ENCODE results near the gene PRSS22. TPM values are rescaled to one million over a fixed set of nuclear protein-coding genes. Genes with fewer than 3 reads are reported as not detected.
A peak's percentile ranks its signal among the peaks of the same experiment; 100 is the strongest.

The PRSS22 gene
- total RNA-seq, 2 experiments from 2014 or later: not detected

DNA sequence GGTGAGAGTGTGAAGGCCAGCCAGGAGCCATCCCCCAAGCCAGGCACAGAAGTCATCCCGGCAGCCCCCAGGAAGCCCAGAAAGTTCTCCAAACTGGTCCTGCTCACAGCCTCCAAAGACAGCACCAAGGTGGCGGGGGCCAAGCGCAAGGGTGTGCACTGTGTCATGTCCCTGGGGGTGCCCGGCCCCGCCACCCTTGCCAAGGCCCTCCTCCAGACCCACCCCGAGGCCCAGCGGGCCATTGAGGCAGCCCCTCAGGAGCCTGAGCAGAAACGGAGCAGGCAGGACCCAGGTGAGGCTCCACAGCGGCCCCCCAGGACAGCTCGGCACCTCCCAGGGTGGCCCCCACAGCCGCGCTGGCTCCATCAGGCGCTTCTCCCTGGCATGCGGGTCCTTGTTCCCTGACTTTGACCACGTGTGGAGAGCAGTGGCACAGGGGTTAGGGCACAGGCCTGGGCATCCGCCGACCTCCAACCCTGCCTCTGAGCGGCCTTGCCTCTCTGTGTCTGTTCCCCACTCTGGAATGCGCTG is 38.6 kb upstream of the PRSS22 start:
- Mint-ChIP-seq H3K36me3 (ENCODE audit: low read depth) (no peaks in the 10 kb centered on the region), H3K4me3 (no peak overlapping the region), H3K27ac (no peak overlapping the region), H3K4me1 (no peaks in the 10 kb centered on the region), H3K27me3 (no peaks in the 10 kb centered on the region), H3K9me3 (no peaks in the 10 kb centered on the region)
- CTCF ChIA-PET: no interaction called here
- DNase-seq: no peak
- POLR2A ChIA-PET: no interaction called here

DNA sequence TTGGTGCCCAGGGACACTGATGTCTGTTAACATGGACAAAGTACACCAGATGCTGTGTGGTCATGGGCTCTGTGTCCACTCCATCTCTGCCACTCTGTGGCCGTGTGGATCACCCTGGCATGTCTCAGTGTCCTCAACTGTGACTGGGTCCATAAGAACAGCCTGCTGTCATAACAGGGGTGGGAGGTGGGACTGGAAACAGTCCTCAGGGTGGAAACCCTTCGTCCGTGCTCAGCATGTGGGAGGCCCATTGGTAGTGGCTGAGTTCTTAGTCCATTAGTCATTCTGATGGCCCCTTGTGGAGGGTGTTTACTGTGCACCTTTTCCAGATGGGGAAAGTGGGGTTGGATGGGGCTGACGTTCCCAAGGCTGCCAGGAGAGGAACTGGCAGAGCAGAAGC is 37.8 kb upstream of the PRSS22 start:
- CTCF ChIA-PET: interaction anchor here (0.9 kb wide), 1 partner anchor 31 kb away, joined by 3 read pairs; no protein-coding TSS in a partner anchor
- POLR2A ChIA-PET: no interaction called here
- Mint-ChIP-seq H3K4me3 (no peak overlapping the region), H3K4me1 (no peaks in the 10 kb centered on the region), H3K36me3 (ENCODE audit: low read depth) (no peaks in the 10 kb centered on the region), H3K27me3 (no peaks in the 10 kb centered on the region), H3K9me3 (no peaks in the 10 kb centered on the region), H3K27ac (no peak overlapping the region)
- DNase-seq: no peak

- Mint-ChIP-seq H3K27ac (no peak overlapping the region), H3K4me1 (no peaks in the 10 kb centered on the region), H3K9me3 (no peaks in the 10 kb centered on the region), H3K4me3 (no peak overlapping the region), H3K27me3 (no peaks in the 10 kb centered on the region), H3K36me3 (ENCODE audit: low read depth) (no peaks in the 10 kb centered on the region)
- no peak for DNase-seq
- ChIA-PET POLR2A (no interaction called here), CTCF (no interaction called here)
Measured at GRCh38 chr16:2894231-2894630, 36.3 kb upstream of the PRSS22 start.

DNA sequence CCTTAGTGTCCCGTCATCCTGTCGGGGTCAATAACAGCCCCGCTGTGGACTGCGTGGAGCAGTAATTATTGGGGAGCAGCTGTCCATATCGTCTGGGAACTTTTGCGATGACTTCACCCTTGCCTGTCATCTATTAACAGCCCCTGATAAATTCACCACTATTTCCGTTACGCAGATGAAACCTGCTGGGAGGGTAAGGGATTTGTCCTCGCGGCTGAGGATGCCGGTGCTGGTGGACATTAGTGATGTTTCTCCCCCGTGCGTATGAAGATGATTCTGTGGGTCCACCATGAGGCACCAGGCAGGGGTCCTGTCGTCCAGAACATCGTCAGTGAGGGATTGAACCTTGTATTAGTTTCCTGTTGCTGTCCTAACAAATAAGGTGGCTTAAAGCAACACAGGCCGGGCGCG is 26.1 kb upstream of the PRSS22 start:
- H3K36me3 Mint-ChIP-seq (ENCODE audit: low read depth): no peaks in the 10 kb centered on the region
- peak overlapping the region; percentile 86 for H3K27ac Mint-ChIP-seq
- peaks cover 14% of the 10 kb centered on the region for H3K4me1 Mint-ChIP-seq
- H3K4me3 Mint-ChIP-seq: peak overlapping the region; percentile 80
- peaks cover 3% of the 10 kb centered on the region for H3K27me3 Mint-ChIP-seq
- ChIA-PET CTCF (interaction anchor here (0.6 to 2.1 kb wide), 4 partner anchors 16 to 45 kb away, joined by 3 to 18 read pairs (median 5); no protein-coding TSS in a partner anchor), POLR2A (no interaction called here)
- H3K9me3 Mint-ChIP-seq: no peaks in the 10 kb centered on the region
- no peak for DNase-seq

GRCh38 chr16:2883458-2883908 is 25.5 kb upstream of the PRSS22 start:
- ChIA-PET POLR2A (interaction anchor here (1.2 kb wide), 1 partner anchor 28 kb away, joined by 6 read pairs; the partner anchor contains the start of gene FLYWCH1), CTCF (interaction anchor here (0.6 to 2.1 kb wide), 9 partner anchors 9 to 75 kb away, joined by 3 to 18 read pairs (median 4); no protein-coding TSS in a partner anchor)
- H3K9me3 Mint-ChIP-seq: no peaks in the 10 kb centered on the region
- H3K36me3 Mint-ChIP-seq (ENCODE audit: low read depth): no peaks in the 10 kb centered on the region
- peak overlapping the region; percentile 80 for H3K4me3 Mint-ChIP-seq
- H3K4me1 Mint-ChIP-seq: peaks cover 14% of the 10 kb centered on the region
- peak; percentile 15 for DNase-seq
- peak overlapping the region; percentile 86 for H3K27ac Mint-ChIP-seq
- H3K27me3 Mint-ChIP-seq: peaks cover 3% of the 10 kb centered on the region

GRCh38 chr16:2882650-2883457 is 24.9 kb upstream of the PRSS22 start, which contains the start of gene FLYWCH2:
TSS of gene FLYWCH2 (plus strand) at chr16:2883215. CDS start at chr16:2896450, 13,235 bp downstream.
- Mint-ChIP-seq H3K27ac (peak within 1 kb of the TSS; percentile 93), H3K9me3 (no peaks in the 10 kb centered on the region), H3K27me3 (peaks cover 3% of the 10 kb centered on the region), H3K4me1 (peaks cover 14% of the 10 kb centered on the region), H3K4me3 (peak within 1 kb of the TSS; percentile 80), H3K36me3 (ENCODE audit: low read depth) (no peaks in the 10 kb centered on the region)
- peak; percentile 99 for DNase-seq
- CTCF ChIA-PET: interaction anchor here (0.7 to 2.1 kb wide), 11 partner anchors 8 to 107 kb away, joined by 3 to 18 read pairs (median 4); partner anchors contain the start of gene FLYWCH1
- POLR2A ChIA-PET: interaction anchor here (0.6 to 1.2 kb wide), 2 partner anchors 29 to 1113 kb away, joined by 4 to 6 read pairs; partner anchors contain the start of gene FLYWCH1

GRCh38 chr16:2881783-2882649 is 24.0 kb upstream of the PRSS22 start:
- peak; percentile 33 for DNase-seq
- H3K4me3 Mint-ChIP-seq: peak overlapping the region; percentile 80
- no peaks in the 10 kb centered on the region for H3K9me3 Mint-ChIP-seq
- no peaks in the 10 kb centered on the region for H3K36me3 Mint-ChIP-seq (ENCODE audit: low read depth)
- POLR2A ChIA-PET: no interaction called here
- CTCF ChIA-PET: interaction anchor here (0.7 to 2.1 kb wide), 11 partner anchors 7 to 1274 kb away, joined by 3 to 18 read pairs (median 4); partner anchors contain the start of gene FLYWCH1
- peaks cover 3% of the 10 kb centered on the region for H3K27me3 Mint-ChIP-seq
- peak overlapping the region; percentile 93 for H3K27ac Mint-ChIP-seq
- H3K4me1 Mint-ChIP-seq: peaks cover 14% of the 10 kb centered on the region

- ChIA-PET CTCF (interaction anchor here (1.1 to 3.8 kb wide), 2 partner anchors 12 to 39 kb away, joined by 3 to 16 read pairs; no protein-coding TSS in a partner anchor), POLR2A (no interaction called here)
- no peak overlapping the region for H3K4me3 Mint-ChIP-seq
- H3K9me3 Mint-ChIP-seq: no peaks in the 10 kb centered on the region
- peaks cover 7% of the 10 kb centered on the region for H3K27me3 Mint-ChIP-seq
- no peaks in the 10 kb centered on the region for H3K36me3 Mint-ChIP-seq (ENCODE audit: low read depth)
- H3K4me1 Mint-ChIP-seq: peaks cover 16% of the 10 kb centered on the region
- no peak overlapping the region for H3K27ac Mint-ChIP-seq
- DNase-seq: no peak
Measured at GRCh38 chr16:2879854-2880508, 22.0 kb upstream of the PRSS22 start.

- CTCF ChIA-PET: interaction anchor here (0.6 to 1.8 kb wide), 9 partner anchors 8 to 153 kb away, joined by 3 to 5 read pairs (median 3); partner anchors contain the start of gene FLYWCH2
- Mint-ChIP-seq H3K27ac (no peak overlapping the region), H3K36me3 (ENCODE audit: low read depth) (no peaks in the 10 kb centered on the region), H3K4me1 (peaks cover 10% of the 10 kb centered on the region), H3K27me3 (peaks cover 7% of the 10 kb centered on the region), H3K9me3 (no peaks in the 10 kb centered on the region), H3K4me3 (no peak overlapping the region)
- peak; percentile 69 for DNase-seq
- POLR2A ChIA-PET: no interaction called here
Measured at GRCh38 chr16:2874912-2875362, 17.0 kb upstream of the PRSS22 start.

GRCh38 chr16:2874032-2874911 is 16.3 kb upstream of the PRSS22 start:
- no peak overlapping the region for H3K4me3 Mint-ChIP-seq
- H3K27me3 Mint-ChIP-seq: peaks cover 4% of the 10 kb centered on the region

DNA sequence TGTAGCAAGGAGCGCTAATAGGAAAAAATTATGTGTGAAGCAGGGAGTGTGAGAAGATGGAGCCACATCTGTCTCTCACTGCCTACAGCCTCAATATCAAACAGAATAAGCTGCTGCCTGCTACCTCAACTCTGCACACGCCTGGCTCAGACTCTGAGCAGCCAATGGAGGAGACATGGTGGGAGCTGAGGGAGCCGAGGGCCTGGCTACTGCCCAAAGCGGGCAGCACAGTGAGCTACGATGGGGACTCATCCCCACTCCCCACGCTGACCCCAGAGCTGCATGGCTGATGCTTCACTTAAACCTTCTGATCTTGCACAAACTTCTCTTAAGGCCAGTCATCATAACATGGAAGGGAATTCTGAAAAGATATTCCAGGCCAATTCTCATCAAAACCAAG is 14.0 kb upstream of the PRSS22 start:
- ChIA-PET CTCF (interaction anchor here (1.0 to 1.5 kb wide), 2 partner anchors 33 to 41 kb away, joined by 4 read pairs; no protein-coding TSS in a partner anchor), POLR2A (no interaction called here)
- Mint-ChIP-seq H3K36me3 (ENCODE audit: low read depth) (no peaks in the 10 kb centered on the region), H3K4me1 (peaks cover 26% of the 10 kb centered on the region), H3K27me3 (peaks cover 4% of the 10 kb centered on the region), H3K27ac (no peak overlapping the region), H3K9me3 (no peaks in the 10 kb centered on the region), H3K4me3 (no peak overlapping the region)
- DNase-seq: no peak

More at GRCh38 chr16:2874032-2874911, 16.3 kb upstream of the PRSS22 start:
- ChIA-PET POLR2A (no interaction called here), CTCF (interaction anchor here (0.6 to 1.8 kb wide), 10 partner anchors 9 to 154 kb away, joined by 3 to 5 read pairs (median 3); partner anchors contain the start of gene FLYWCH2)
- H3K27ac Mint-ChIP-seq: peak overlapping the region; percentile 31
- no peaks in the 10 kb centered on the region for H3K36me3 Mint-ChIP-seq (ENCODE audit: low read depth)
- H3K9me3 Mint-ChIP-seq: no peaks in the 10 kb centered on the region
- peaks cover 10% of the 10 kb centered on the region for H3K4me1 Mint-ChIP-seq
- DNase-seq: no peak

All from activated CD4-positive, alpha-beta T cell treated with anti-CD3 and anti-CD28 coated beads, Interleukin-2, amount 10 ng/mL, durations not matched to agents 7 days and 5 days (primary cell).